A549 (cell line): ENCODE measurements around the gene ZNF423.

ENCODE experiments used
- CBX8 ChIP-seq: fragments of 200-600 bp; sonication (generic); IDR thresholded peaks from 2 replicates; pipeline ENCODE4 v1.6.1; 2016
- CTCF ChIP-seq: fragments of >200 bp; sonication (Bioruptor Twin); formaldehyde crosslinking; IDR thresholded peaks from 3 replicates; pipeline ENCODE4 v1.5.1; 2016
- HDAC2 ChIP-seq: fragments of 200-600 bp; sonication (generic); IDR thresholded peaks from 2 replicates; pipeline ENCODE4 v1.6.1; 2016
- JUNB ChIP-seq: fragments of >200 bp; sonication (Bioruptor Twin); formaldehyde crosslinking; IDR thresholded peaks from 2 replicates; pipeline ENCODE4 v1.6.1; 2016
- MAX ChIP-seq: IDR thresholded peaks from 2 replicates; pipeline ENCODE4 v1.6.1; 2012
- NR3C1 ChIP-seq: fragments of >200 bp; sonication (Bioruptor Twin); formaldehyde crosslinking; IDR thresholded peaks from 3 replicates; pipeline ENCODE4 v1.6.1; 2017
- RCOR1 ChIP-seq: fragments of 150-350 bp; IDR thresholded peaks from 2 replicates; pipeline ENCODE4 v1.6.1; 2014; ENCODE audit warnings: antibody characterized with exemption, low read length, low read depth
- ZC3H11A ChIP-seq: fragments of 450-650 bp; IDR thresholded peaks from 2 replicates; pipeline ENCODE4 v1.6.1; 2014; ENCODE audit warnings: antibody characterized with exemption, mild to moderate bottlenecking
- ZSCAN20 ChIP-seq: fragments of 250-450 bp; sonication (Bioruptor Pico); IDR thresholded peaks from 2 replicates; pipeline ENCODE4 v1.8.0; 2022; ENCODE audit warnings: mild to moderate bottlenecking, moderate library complexity

- TF ChIP-seq JUNB (no peak), NR3C1 (no peak), MAX (no peak), CTCF (no peak), ZC3H11A (no peak), CBX8 (no peak), ZSCAN20 (CRISPR knock-in tag) (no peak), RCOR1 (no peak), HDAC2 (no peak)
Observed at GRCh38 chr16:49519008-49519656, 336.8 kb downstream of the ZNF423 start.
